SK-N-SH treated with all-trans-retinoic acid at 6 μM for 48 hours (cell line): ENCODE results near the gene LBHD2.

Source experiments
- ARNTL ChIP-seq: fragments of 450-650 bp; formaldehyde crosslinking; IDR thresholded peaks from 2 replicates; pipeline ENCODE4 v1.5.0; 2020; ENCODE audit warnings: low read depth, mild to moderate bottlenecking, moderate library complexity, borderline replicate concordance
- ESRRG ChIP-seq: fragments of 250-450 bp; sonication (Bioruptor Pico); IDR thresholded peaks from 2 replicates; pipeline ENCODE4 v1.6.1; 2021; ENCODE audit warnings: mild to moderate bottlenecking
- ISL1 ChIP-seq: fragments of 250-450 bp; sonication (Bioruptor Pico); IDR thresholded peaks from 2 replicates; pipeline ENCODE4 v2.1.2; 2022; ENCODE audit warnings: mild to moderate bottlenecking, moderate library complexity
- PATZ1 ChIP-seq: fragments of 250-450 bp; sonication (Bioruptor Pico); IDR thresholded peaks from 2 replicates; pipeline ENCODE4 v1.8.0; 2020; ENCODE audit warnings: mild to moderate bottlenecking, moderate library complexity, borderline replicate concordance
- PPARA ChIP-seq: fragments of 250-450 bp; sonication (Bioruptor Pico); IDR thresholded peaks from 2 replicates; pipeline ENCODE4 v1.5.0; 2020; ENCODE audit warnings: mild to moderate bottlenecking, borderline replicate concordance
- SNAI2 ChIP-seq: fragments of 250-450 bp; sonication (Bioruptor Pico); IDR thresholded peaks from 2 replicates; pipeline ENCODE4 v1.5.0; 2020; ENCODE audit warnings: mild to moderate bottlenecking, moderate library complexity
- ZNF70 ChIP-seq: fragments of 450-650 bp; formaldehyde crosslinking; IDR thresholded peaks from 2 replicates; pipeline ENCODE4 v1.5.0; 2020; ENCODE audit warnings: mild to moderate bottlenecking, moderate library complexity

GRCh38 chr14:103087343-103087835, 3.4 kb downstream of the LBHD2 start:
- TF ChIP-seq ISL1 (CRISPR knock-in tag) (no peak), ESRRG (no peak), SNAI2 (CRISPR knock-in tag) (no peak), PPARA (no peak), ARNTL (no peak), PATZ1 (CRISPR knock-in tag) (no peak), ZNF70 (CRISPR knock-in tag) (no peak)
